K562 (cell line): Measurements from ENCODE around the gene IFRD1. TPM values are rescaled to one million over a fixed set of nuclear protein-coding genes. Genes with fewer than 3 reads are reported as not detected.

Experiments used
- ADNP ChIP-seq: fragments of 200-800 bp; sonication (Bioruptor generic); IDR thresholded peaks from 2 replicates; pipeline ENCODE4 v1.6.1; 2016; ENCODE audit warnings: missing genetic modification characterization, missing compliant biosample characterization
- BCLAF1 ChIP-seq, 2 experiments: fragments of 450-650 bp in 1 of 2; IDR thresholded peaks; 2 replicates each; pipeline ENCODE4 v1.6.1; 2011 to 2017; ENCODE audit warnings: low read depth in 2 of 2, antibody characterized with exemption in 1 of 2, borderline replicate concordance in 1 of 2, low read length in 1 of 2, mild to moderate bottlenecking in 1 of 2, mixed read lengths in 1 of 2; ENCODE audit not compliant: control insufficient read depth in 1 of 2
- BDP1 ChIP-seq: IDR thresholded peaks from 3 replicates; pipeline ENCODE4 v1.6.1; 2011; ENCODE audit not compliant: insufficient read length, insufficient read depth
- CBX5 ChIP-seq: IDR thresholded peaks from 2 replicates; pipeline ENCODE4 v1.6.1; 2014; ENCODE audit warnings: low read depth, borderline replicate concordance
- DEAF1 ChIP-seq: fragments of 450-650 bp; formaldehyde crosslinking; IDR thresholded peaks from 2 replicates; pipeline ENCODE4 v1.4.0; 2020; ENCODE audit warnings: mild to moderate bottlenecking, moderate library complexity
- EHMT2 ChIP-seq: fragments of 450-650 bp; IDR thresholded peaks from 2 replicates; pipeline ENCODE4 v1.6.1; 2018; ENCODE audit warnings: antibody characterized with exemption
- ELF2 ChIP-seq: fragments of 250-450 bp; sonication (Bioruptor Pico); IDR thresholded peaks from 2 replicates; pipeline ENCODE4 v1.5.0; 2021; ENCODE audit warnings: mild to moderate bottlenecking
- FOXK1 ChIP-seq: sonication (generic); formaldehyde crosslinking; IDR thresholded peaks from 2 replicates; pipeline ENCODE4 v1.8.0; 2022; ENCODE audit warnings: missing genetic modification reagents, mild to moderate bottlenecking, borderline replicate concordance
- GATAD2A ChIP-seq: fragments of 450-650 bp; IDR thresholded peaks from 2 replicates; pipeline ENCODE4 v1.6.1; 2017
- GTF2F1 ChIP-seq: IDR thresholded peaks from 2 replicates; pipeline ENCODE4 v1.6.1; 2011; ENCODE audit warnings: low read depth, low read length, improper control_type of control experiment
- HDAC3 ChIP-seq: fragments of 450-650 bp; IDR thresholded peaks from 2 replicates; pipeline ENCODE4 v1.6.1; 2018; ENCODE audit warnings: borderline replicate concordance, mild to moderate bottlenecking, moderate library complexity; ENCODE audit not compliant: partially characterized antibody
- HEY1 ChIP-seq: fragments of 250-450 bp; sonication (Bioruptor Pico); IDR thresholded peaks from 2 replicates; pipeline ENCODE4 v1.5.0; 2020; ENCODE audit warnings: mild to moderate bottlenecking, moderate library complexity, borderline replicate concordance
- ILK ChIP-seq: fragments of 450-650 bp; IDR thresholded peaks from 2 replicates; pipeline ENCODE4 v1.6.1; 2016; ENCODE audit warnings: missing genetic modification characterization, low read depth, mild to moderate bottlenecking, missing compliant biosample characterization, moderate library complexity, borderline replicate concordance
- SFPQ ChIP-seq: fragments of 200-400 bp; formaldehyde crosslinking; IDR thresholded peaks from 2 replicates; pipeline ENCODE4 v1.6.1; 2017; ENCODE audit warnings: mild to moderate bottlenecking, low read depth, low read length, moderate library complexity
- USF1 ChIP-seq: sonication (generic); formaldehyde crosslinking; IDR thresholded peaks from 2 replicates; pipeline ENCODE4 v1.9.0; 2022; ENCODE audit warnings: mild to moderate bottlenecking, missing genetic modification reagents
- USF2 ChIP-seq: sonication (generic); formaldehyde crosslinking; IDR thresholded peaks from 2 replicates; pipeline ENCODE4 v1.5.0; 2020; ENCODE audit warnings: missing genetic modification reagents
- ZNF23 ChIP-seq: fragments of 250-450 bp; sonication (Bioruptor Pico); IDR thresholded peaks from 2 replicates; pipeline ENCODE4 v1.4.0; 2020; ENCODE audit warnings: mild to moderate bottlenecking
- ZNF41 ChIP-seq: fragments of 250-450 bp; sonication (Bioruptor Pico); conservative IDR thresholded peaks from 2 replicates; pipeline ENCODE4 v1.4.0; 2020; ENCODE audit warnings: mild to moderate bottlenecking
- ZNF584 ChIP-seq: fragments of 200-800 bp; sonication (Bioruptor generic); IDR thresholded peaks from 2 replicates; pipeline ENCODE4 v1.6.1; 2016; ENCODE audit warnings: low read depth, mild to moderate bottlenecking, missing genetic modification characterization, missing compliant biosample characterization
- polyA plus RNA-seq, 8 experiments: library from polyadenylated mRNA; depleted of rRNA in 4 of 8; stranded (reverse) in 5 of 8; unstranded in 3 of 8; fragments of >200 nt; fragmentation: Nextera tagmentation in 2 of 8; fragmentation: Illumina TruSeq in 1 of 8; extraction: Ambion mirVana in 2 of 8; extraction: Trizol in 1 of 8; gene quantifications; 2 replicates each; pipeline versions ENCODE4 v1.2.1 to v1.2.3, GENCODE V29; 2011 to 2014; ENCODE audit warnings: inconsistent platforms in 1 of 8, missing spikeins in 1 of 8
- total RNA-seq, 7 experiments: library from RNA; depleted of rRNA in 6 of 7; stranded (reverse); fragments of >200 nt in 6 of 7; fragmentation: Illumina TruSeq in 2 of 7; extraction: Trizol in 2 of 7; gene quantifications; 2 replicates each; pipeline versions ENCODE4 v1.2.1 to v1.2.3, GENCODE V29; 2011 to 2021; ENCODE audit warnings: low replicate concordance in 1 of 7

Gene IFRD1
- total and polyA plus RNA-seq, 9 of the 15 experiments (the other 6 are each of a cell fraction or from before 2014, with no cell fraction given): 27.6 to 81.8 (median 68.1) TPM

GRCh38 chr7:112452102-112452888, 2.0 kb downstream of the IFRD1 start (continued):
- TF ChIP-seq DEAF1 (peak; percentile 44; the same call in 1 of the 2 replicates), HEY1 (CRISPR knock-in tag) (0 out of 2 replicates have a peak, but pooled peaks have one; percentile 48), ZNF23 (no peak), USF2 (CRISPR knock-in tag) (peak; percentile 7; the same call in 1 of the 2 replicates), ADNP (tag) (no peak), ZNF41 (CRISPR knock-in tag) (no peak), BDP1 (no peak), EHMT2 (no peak), CBX5 (no peak), ZNF584 (CRISPR knock-in tag) (no peak), GATAD2A (no peak), ILK (no peak), BCLAF1 (IDR thresholded peaks at IDR 0.05; ENCODE audit: borderline replicate concordance in 1 of 2, control insufficient read depth in 1 of 2, low read depth in 2 of 2, low read length in 1 of 2) (no peak), GTF2F1 (no peak), ELF2 (CRISPR knock-in tag) (no peak), HDAC3 (peak; percentile 23), SFPQ (no peak), FOXK1 (no peak), USF1 (CRISPR knock-in tag) (peak; percentile 55)
- TF ChIP-seq, all 486 proteins: peak for 25
